MV-4-11 (cell line): ENCODE measurements around the gene SLC48A1.

Experiments
- DNase-seq: peaks from one replicate; lab custom pipeline; 2025; lab: John Stamatoyannopoulos, UW

The SLC48A1 gene

DNA sequence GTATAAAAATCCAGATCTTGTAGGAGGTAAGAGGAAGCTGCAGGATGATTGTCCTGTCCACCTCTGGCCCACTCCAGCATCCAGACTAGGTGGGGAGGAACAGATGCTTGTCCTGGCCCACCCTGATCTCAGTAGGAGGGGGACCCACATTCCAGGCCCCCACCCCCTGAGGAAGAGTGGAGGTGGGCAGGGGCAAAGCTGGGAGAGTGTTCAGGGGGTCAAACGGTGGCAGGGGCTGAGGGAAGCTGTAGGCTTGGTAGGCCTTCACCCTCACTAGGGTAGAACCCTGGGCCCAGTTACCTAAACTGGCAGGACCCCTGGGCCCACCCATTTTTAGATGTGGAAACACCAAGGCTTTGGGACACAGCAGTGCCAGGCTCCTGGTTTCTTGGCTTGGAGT lies 4.1 kb downstream of the SLC48A1 start:
- DNase-seq, result no peak

- DNase-seq, result peak; percentile 61
Measured at GRCh38 chr12:47777741-47778558, 4.9 kb downstream of the SLC48A1 start.

- DNase-seq, result no peak
Measured at GRCh38 chr12:47778881-47779280, 5.8 kb downstream of the SLC48A1 start.

DNA sequence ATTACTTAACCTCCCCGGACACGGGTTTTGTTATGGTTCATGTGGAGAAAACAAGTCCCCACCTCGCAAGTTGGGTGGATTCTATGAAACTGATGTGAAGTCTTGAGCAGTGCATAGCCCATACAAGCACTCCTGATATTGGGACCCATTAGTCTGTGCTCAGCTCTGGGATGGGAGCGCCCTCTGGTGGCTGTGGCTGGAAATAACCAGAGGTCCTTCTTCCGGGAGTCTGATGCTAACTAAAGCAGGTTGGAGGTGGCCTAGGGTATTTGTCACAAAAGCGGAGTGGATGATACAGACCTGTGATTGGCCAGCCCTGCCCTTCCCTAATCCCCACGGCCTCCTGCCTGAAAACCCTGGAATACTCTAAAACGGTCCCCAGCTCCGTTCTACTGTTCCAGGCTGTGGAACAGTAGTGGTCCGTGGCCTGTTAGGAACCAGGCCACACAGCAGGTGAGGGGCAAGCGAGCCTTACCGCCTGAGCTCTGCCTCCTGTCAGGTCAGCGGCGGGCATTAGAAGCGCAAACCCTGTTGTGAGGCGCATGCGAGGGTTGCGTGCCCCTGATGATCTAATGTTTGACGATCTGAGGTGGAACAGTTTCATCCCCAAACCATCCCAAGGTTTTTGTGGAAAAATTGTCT lies 6.4 kb downstream of the SLC48A1 start:
- DNase-seq, result peak; percentile 80

- no peak for DNase-seq
Measured at GRCh38 chr12:47779943-47780504, 7.0 kb downstream of the SLC48A1 start.

DNA sequence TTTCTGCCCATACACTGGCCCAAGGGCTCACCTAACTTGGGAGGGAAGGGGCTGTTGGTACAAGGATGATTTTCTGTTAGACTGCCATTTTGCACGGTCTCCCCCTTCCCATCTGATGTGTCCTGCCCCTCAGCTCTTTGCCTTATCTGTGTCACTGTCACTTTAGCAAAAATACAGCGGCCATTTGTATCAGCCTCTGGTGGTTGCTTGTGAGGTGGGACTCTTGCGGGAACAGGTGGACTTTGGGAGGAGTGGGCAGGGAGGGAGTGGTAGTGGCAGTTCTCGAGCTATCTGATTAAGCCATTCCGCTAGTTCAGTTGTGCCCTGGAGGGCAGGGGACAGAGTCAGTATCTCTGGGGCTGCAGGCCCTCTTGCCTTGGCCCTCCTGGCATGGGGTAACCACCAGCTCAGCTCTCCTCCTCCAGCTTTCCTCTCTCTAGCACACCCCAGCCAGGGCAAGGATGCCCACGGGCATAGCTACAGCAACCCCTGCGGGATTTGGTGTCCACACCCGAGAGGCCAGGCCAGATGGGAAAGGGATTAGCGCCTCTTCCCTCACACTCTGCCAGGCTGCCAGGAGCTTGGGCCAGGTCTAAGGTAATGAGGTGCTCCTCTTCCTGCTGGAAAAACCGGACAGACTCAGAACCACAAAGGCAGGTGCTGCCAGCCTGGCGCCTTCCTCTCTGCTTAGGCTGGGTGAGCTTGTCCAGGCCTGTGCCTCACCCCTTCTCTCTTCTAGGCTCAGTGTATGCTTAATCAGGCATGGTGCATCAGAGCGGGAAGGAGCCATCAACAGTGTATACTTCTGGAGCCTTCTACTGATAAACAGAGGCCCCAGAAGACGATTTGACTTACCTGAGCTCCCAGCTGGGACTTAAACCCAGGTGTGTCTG lies 8.7 kb downstream of the SLC48A1 start:
- no peak for DNase-seq

- DNase-seq, result no peak
Measured at GRCh38 chr12:47782372-47782770, 9.3 kb downstream of the SLC48A1 start.

- DNase-seq, result no peak
Measured at GRCh38 chr12:47783024-47783755, 10.2 kb downstream of the SLC48A1 start.

- DNase-seq, result no peak
Measured at GRCh38 chr12:47783821-47784819, 11.1 kb downstream of the SLC48A1 start.

DNA sequence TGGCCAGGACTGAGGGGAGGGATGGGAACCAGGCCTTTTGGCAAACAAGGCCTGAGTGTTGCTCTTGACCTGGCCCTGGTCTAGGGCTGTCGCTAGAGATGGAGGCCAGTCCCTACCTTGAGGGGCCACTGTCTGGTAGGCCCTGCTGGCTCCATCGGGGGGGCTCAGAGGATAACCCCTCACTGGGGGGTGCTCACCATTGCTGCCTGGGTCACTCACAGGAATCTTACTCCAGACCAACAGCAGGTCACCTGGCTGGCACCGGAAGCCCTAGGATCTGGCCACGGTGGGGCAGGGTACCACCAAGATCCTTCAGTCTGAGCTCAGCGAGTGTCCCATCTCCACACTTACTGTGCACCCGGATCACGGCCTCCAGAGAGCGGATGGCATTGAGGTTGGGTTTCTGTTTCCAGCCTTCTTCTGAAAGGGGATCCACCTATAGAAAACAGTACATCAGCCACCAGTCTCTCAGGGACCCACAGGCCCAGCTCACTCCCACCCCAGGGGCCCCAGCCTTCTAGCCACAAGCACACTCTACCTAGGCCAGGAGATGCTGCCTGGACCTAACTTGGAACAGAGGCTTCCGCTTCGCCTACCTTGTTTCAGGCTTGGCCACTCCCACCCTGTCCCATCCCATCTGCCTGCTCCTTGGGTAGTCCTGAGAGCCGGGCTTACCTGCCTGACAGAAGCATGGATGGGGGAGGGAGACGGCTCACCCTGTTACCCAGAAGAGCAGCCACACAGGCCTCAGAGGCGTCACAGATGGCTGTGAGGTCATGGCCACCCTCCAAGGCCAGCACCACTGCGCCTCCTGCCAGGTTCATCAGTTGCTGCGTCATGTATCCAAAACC lies 12.2 kb downstream of the SLC48A1 start:
- DNase-seq, result no peak

DNA sequence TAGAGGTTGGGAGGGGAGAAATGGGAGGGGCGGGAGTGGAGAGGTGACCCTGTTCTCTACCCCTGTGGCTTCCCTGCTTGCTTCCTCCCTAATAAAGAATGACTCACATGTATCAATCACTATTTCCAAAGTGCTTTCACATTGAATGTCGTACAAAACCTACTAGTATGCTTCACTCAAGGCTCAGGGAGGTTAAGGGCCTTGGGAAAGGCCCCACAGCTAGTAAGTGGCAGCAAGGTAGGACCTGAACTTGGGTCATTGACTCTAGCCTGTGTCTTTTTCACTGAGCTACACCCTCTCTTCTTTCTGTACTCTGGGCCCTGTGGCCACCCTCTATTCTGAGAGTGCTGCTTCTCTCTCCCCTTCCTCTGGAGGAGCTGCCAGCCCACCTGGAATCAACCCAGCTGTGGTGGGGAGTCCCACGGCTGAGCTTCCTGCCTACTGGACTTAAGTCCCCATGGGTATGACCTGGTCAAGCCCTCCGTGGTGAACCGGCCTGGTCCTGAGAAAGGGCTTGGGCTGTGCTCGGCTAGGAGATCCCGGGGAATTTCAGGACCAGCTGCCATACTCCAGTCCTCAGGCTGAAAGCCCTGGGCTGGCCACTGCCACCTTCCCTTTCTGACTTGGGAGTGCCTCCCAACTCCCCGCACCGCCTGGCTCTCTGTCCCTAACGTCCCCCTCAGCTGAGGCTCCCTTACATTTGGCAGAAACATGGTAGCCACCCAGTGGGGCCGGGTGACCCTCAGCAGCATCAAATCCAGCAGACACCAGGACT lies 13.0 kb downstream of the SLC48A1 start:
- DNase-seq, result no peak

GRCh38 chr12:47786662-47787280 lies 13.7 kb downstream of the SLC48A1 start:
- no peak for DNase-seq

DNA sequence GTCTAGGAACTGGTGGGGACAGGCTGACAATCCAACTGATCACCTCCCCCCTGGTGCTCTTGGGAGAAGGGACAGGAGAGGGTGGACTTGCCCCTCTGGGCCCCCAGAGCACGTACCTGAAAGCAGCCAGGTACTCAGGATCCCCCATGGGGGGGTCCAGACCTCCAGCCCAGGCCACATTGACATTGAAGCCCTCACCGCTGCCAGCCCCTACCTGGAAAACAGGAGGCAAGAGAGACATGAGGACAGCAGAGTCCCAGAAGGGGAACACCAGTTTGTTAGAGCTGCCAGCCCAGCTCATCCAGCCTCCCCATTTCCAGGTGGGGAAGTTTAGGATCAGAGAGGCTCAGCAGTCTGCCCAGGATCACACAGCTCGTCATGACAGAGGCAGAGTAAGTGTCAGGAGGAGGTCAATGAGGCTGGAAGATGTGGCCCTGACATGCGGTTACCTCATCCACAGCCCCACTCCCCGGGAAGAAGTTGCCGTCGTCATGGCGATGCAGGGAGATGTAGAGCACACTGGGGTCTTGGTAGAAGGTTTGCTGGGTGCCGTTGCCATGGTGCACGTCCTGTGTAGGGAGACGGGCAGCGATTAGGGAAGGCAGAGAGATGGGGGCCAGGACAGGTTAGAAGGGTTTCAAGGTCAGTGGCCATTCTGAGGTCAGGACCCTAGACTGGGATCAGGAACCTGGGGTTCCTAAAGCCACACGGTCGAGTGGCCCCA lies 14.7 kb downstream of the SLC48A1 start:
- DNase-seq, result no peak

DNA sequence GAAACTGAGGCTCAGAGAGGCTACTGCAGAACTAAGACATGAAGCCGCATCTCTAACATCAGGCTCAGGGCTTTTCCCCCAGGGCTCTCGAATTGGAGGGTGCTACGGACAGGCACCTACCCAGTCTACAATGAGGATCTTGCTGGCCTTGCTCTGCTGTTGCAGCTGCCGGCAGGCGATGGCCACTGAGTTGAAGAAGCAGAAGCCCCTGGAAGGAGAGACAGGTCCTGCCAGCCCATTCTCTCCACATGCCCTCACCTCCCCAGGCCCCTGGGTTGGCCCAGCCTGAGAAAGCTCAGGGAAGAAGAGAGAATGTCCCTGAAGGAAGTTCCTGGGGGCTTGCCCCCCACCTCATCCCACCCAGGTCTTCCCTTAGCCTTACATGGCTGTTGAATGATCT lies 16.1 kb downstream of the SLC48A1 start:
- DNase-seq, result no peak

DNA sequence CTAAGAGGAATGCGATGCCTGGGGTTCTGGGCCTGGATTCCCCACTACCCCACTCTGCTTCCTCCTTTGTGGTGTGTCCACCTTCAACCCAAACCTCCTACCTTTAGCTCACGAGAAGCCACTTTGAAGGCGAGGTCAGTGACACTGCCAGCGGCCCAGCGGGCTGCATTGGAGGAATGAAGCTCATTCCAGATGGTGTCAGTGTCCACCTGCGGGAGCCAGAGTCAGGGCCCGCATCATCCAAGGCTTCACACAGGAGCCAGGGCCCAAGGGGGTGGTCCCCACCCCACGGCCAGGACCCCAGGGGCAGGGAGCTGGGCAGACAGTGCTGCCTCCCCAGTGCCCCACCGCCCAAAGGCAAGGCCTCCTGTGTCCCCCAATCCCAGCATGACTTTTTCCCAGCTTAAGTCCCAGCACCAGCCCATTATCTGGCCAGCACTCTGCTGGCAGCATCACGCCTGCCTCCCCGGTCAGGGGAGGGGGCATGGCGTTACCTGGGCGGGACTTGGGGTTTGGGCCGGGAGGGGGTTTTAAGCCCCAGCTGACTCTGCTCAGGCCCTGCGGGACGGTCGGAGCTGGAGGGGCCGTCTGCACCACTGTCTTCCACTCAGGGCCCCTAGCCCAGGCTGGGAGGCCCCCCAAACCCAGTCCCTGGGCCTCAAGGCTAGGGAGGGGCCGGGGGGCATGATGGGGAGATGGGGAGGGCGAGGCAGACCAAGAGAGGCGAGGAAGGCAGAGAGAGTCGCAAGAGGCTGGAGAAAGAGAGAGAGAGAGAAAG lies 16.9 kb downstream of the SLC48A1 start:
- no peak for DNase-seq

DNA sequence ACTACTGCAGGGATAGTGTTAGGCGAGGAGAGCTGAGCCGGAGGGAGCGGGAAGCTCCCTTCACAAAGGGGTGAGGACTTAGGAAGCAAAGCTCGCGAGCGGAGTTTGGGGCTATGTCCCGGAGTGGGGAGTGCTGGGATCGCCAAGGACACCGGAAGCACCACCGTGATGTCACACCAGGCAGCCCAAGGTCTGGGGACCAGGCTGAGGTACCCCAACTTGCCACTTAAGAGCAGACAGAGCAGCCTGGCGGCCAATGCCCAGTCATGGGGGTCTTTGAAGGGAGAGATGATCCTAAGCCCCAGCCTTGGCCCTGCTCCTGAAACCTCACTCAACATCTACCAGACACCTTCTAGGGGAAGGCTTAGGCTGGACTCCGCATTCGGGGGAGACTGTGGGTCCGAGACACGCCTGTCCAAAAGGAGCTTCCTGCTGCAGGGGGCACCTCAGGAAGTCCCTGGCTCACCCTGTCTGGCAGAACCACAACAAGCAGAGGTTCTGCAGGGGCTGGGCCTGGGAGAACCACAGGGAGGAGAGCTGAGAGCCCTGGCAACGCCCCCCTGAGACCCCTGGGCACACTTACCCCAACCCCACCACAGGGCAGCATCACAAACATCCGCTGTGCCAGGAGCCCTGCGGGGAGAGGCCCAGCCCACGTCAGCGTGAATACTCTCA lies 17.8 kb downstream of the SLC48A1 start:
- no peak for DNase-seq
